B cell (primary cell): ENCODE measurements around the gene DIPK2A.

Source experiments
- CTCF ChIP-seq: fragments of 200-600 bp; IDR thresholded peaks from one replicate; pipeline ENCODE4 v1.8.0; 2022; ENCODE audit warnings: antibody characterized with exemption, mild to moderate bottlenecking
- EZH2 ChIP-seq: IDR thresholded peaks from 2 replicates; pipeline ENCODE4 v1.6.1; 2012; ENCODE audit warnings: borderline replicate concordance, low read depth, mild to moderate bottlenecking, moderate library complexity, low read length; ENCODE audit not compliant: insufficient read depth, poor library complexity, severe bottlenecking

- TF ChIP-seq CTCF, result no peak
- TF ChIP-seq EZH2, result no peak
Observed at GRCh38 chr3:143928056-143928455, 43.6 kb upstream of the DIPK2A start.
